Adrenal gland (tissue), 12 donors: ENCODE measurements around the gene KSR2. TPM values are rescaled to one million over a fixed set of nuclear protein-coding genes. Genes with fewer than 3 reads are reported as not detected.

Experiments
- DNase-seq, 7 donors: peaks; one replicate each; pipeline ENCODE4 v3.0.0-alpha.2; 2019 to 2020
- H3K27ac ChIP-seq, 5 donors: fragments of 200-600 bp; sonication (generic) in 4 of 5; 1 replicate in 3 of 5; 2 replicates in 2 of 5; pipeline versions ENCODE4 v1.5.1 to v1.8.0; 2016 to 2020; ENCODE audit warnings: mild to moderate bottlenecking in 1 of 5
- H3K27me3 ChIP-seq: fragments of 200-600 bp; 2 replicates; pipeline ENCODE4 v1.8.0; 2021
- H3K36me3 ChIP-seq, 2 donors: fragments of 200-600 bp; replicated peaks in 1 of 2; 1 replicate in 1 of 2; 2 replicates in 1 of 2; pipeline versions ENCODE4 v1.5.1 to v1.8.0; 2018 to 2022
- H3K4me1 ChIP-seq, 2 donors: fragments of 200-600 bp; replicated peaks in 1 of 2; 1 replicate in 1 of 2; 2 replicates in 1 of 2; pipeline versions ENCODE4 v1.5.1 to v1.8.0; 2018 to 2021
- H3K4me3 ChIP-seq, 4 donors: fragments of 200-600 bp; sonication (generic) in 3 of 4; one replicate each; pipeline ENCODE4 v1.5.1; 2016 to 2018
- H3K9me3 ChIP-seq, 3 donors: fragments of 200-600 bp; sonication (generic) in 1 of 3; replicated peaks in 1 of 3; 1 replicate in 2 of 3; 2 replicates in 1 of 3; pipeline versions ENCODE4 v1.5.1 to v1.8.0; 2016 to 2021
- CTCF ChIP-seq, 6 experiments: fragments of 450-650 bp in 4 of 6; fragments of 200-600 bp in 2 of 6; sonication (generic) in 1 of 6; IDR thresholded peaks; 1 replicate in 5 of 6; 2 replicates in 1 of 6; pipeline versions ENCODE4 v1.5.1 to v1.8.0; 2016 to 2021; ENCODE audit warnings: antibody characterized with exemption in 6 of 6, mild to moderate bottlenecking in 2 of 6, moderate library complexity in 1 of 6
- POLR2A ChIP-seq, 2 donors: fragments of 450-650 bp; IDR thresholded peaks; one replicate each; pipeline ENCODE4 v1.6.1; 2017; ENCODE audit warnings: antibody characterized with exemption in 2 of 2, mild to moderate bottlenecking in 2 of 2, moderate library complexity in 1 of 2
- WGBS, 4 donors: extraction: QIAGEN DNeasy Blood & Tissue Kit in 2 of 4; methylation state at CpG; one replicate each; pipeline versions ENCODE4 v1.1.5 to v1.1.7; 2013 to 2017; 5-methylcytosine and 5-hydroxymethylcytosine counted together
- intact Hi-C, 2 donors: fragments of 100-400 bp; cut with DNase I; formaldehyde crosslinking; loops; one replicate each; pipeline versions ENCODE4 v1.14.1 to v1.15.0; 2022 to 2023
- polyA plus RNA-seq, 3 donors: library from polyadenylated mRNA; stranded (reverse); fragments of 200-250 nt in 2 of 3; fragments of 350-450 nt in 1 of 3; fragmentation: Illumina TruSeq in 1 of 3; extraction: RNeasy Lipid Tissue Mini Kit (QIAGEN cat#74804) in 1 of 3; gene quantifications; one replicate each; pipeline ENCODE4 v1.2.3, GENCODE V29; 2013 to 2014
- total RNA-seq, 9 donors: library from RNA; depleted of rRNA in 4 of 9; stranded (reverse); fragments of >200 nt in 4 of 9; fragments of 120-200 nt in 1 of 9; fragmentation: NEBNext Ultra II Directional in 1 of 9; extraction: Animal tissue kit (Norgen Biotek cat#: 25700) in 1 of 9; gene quantifications; one replicate each; pipeline versions ENCODE4 v1.1.0 to v1.2.4, GENCODE V29; 2013 to 2023
- donor health status: healthy with polysubstance abuse.
- donor health status: Bipolar disorder and iron deficiency.
- donor health status: DM: yes; HTN: yes; CAD: no.
- donor health status: DM: no; HTN: no; CAD: no.
- donor health status: DM: no; HTN: no; CAD: no.
- donor health status: DM: yes; HTN: yes; CAD: no.

The KSR2 gene
- total and polyA plus RNA-seq, 12 donors: 0.03 to 2.7 (median 0.84) TPM; not detected in 3

DNA sequence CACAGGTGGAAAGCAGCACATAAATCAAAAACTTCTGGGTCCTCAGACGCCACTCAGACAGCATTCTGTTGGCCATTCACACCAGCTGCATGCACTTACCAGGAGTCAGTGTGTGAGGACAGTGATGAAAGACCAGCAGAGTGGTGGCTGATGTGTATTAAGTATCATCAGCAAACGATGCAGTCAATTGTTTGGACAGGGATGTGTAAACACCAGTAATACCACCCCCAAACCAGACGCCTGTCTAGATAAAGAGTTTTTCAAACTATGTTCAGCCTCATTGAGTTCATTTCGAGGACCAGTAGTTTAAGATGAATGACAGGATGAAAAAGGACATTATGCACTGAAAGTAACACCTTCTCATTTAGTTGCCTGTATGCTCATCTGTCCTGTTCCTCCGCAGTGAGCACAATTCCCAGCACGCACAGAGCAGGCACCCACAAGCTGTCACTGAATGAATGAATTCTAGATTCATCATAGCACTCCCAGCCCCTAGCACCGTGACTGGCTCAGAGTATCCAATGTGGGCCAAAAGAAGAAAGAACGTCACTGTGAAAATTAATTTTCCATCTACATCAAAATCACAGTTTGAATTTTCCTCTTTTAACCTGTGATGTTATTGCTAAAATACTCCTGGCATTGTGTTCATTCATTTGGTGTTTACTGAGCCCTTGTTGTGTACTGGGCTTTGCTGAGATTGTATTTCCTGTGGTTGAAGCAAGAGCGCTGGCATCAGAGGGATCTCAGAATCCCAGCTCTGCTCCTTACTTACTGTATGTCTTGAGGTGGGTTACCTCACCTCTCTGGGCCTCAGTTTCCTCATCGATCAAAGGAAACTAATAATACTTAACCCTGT is 482.6 kb downstream of the KSR2 start:
- Histone ChIP-seq H3K4me1 (peaks cover 0 to 4% of the 10 kb centered on the region in 2 donors), H3K36me3 (no peaks in the 10 kb centered on the region), H3K27me3 (no peaks in the 10 kb centered on the region), H3K27ac (peak overlapping the region in 1 of 5 donors; percentile 46), H3K9me3 (no peaks in the 10 kb centered on the region), H3K4me3 (no peak overlapping the region)
- no peak for DNase-seq
- intact Hi-C loops: no loop called here
- TF ChIP-seq POLR2A (IDR thresholded peaks at IDR 0.05) (no peak), CTCF (IDR thresholded peaks at IDR 0.05) (no peak)
- WGBS, 4 donors: 76 to 77% (median 77%) methylated on average over 10 of the region's 10 CpGs

DNA sequence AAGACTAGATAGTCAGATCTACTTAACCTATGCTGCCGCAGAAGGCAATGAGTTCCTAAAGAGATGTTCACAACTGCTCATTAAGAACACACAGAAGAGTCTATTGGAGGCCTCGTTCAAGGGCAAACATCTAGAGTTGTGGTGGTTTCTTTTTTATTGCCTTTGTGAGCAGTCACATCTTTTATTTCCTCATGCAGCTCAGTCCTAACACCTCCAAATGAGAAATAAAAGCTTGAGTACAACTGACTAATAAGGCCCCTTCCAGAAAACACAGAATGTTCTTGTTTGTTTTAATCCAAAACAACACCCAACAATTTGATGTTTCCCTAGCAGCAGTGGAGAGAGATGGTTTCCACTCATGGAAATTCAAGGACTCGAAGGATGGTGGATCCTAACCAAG is 483.9 kb downstream of the KSR2 start:
- DNase-seq: no peak
- Histone ChIP-seq H3K4me3 (no peak overlapping the region), H3K27me3 (no peaks in the 10 kb centered on the region), H3K27ac (no peak overlapping the region), H3K9me3 (no peaks in the 10 kb centered on the region), H3K4me1 (peaks cover 0 to 4% of the 10 kb centered on the region in 2 donors), H3K36me3 (no peaks in the 10 kb centered on the region)
- WGBS, 4 donors: 88 to 94% (median 92%) methylated on average over 3 of the region's 3 CpGs
- no peak for TF ChIP-seq POLR2A (IDR thresholded peaks at IDR 0.05)
- no peak for TF ChIP-seq CTCF (IDR thresholded peaks at IDR 0.05)
- intact Hi-C loops: no loop called here

DNA sequence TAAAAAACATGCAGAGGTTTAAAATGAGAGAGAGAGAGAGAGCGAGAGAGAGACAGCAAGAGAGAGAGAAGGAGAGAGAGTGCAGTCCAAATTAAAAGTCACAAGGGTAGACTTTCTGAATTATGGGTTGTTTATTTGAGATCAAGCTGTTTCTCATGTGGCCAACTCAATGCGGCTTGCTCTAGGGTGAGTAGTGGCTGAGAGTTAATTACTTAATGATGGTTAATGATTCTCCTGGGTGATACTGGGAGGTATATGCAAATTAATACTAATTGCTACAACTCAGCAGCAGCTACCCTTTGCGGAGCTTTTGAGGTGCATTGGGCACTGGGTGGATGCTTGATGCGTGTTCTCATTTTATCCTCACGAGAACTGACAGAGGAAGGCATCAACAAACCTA is 485.3 kb downstream of the KSR2 start:
- Histone ChIP-seq H3K4me1 (peaks cover 0 to 4% of the 10 kb centered on the region in 2 donors), H3K36me3 (no peaks in the 10 kb centered on the region), H3K27me3 (no peaks in the 10 kb centered on the region), H3K9me3 (no peaks in the 10 kb centered on the region), H3K4me3 (no peak overlapping the region), H3K27ac (no peak overlapping the region)
- no peak for DNase-seq
- TF ChIP-seq CTCF (IDR thresholded peaks at IDR 0.05) (no peak), POLR2A (IDR thresholded peaks at IDR 0.05) (no peak)
- intact Hi-C loops: no loop called here
- 83 to 88% (median 85%) methylated on average over 5 of the region's 5 CpGs for WGBS, 4 donors

DNA sequence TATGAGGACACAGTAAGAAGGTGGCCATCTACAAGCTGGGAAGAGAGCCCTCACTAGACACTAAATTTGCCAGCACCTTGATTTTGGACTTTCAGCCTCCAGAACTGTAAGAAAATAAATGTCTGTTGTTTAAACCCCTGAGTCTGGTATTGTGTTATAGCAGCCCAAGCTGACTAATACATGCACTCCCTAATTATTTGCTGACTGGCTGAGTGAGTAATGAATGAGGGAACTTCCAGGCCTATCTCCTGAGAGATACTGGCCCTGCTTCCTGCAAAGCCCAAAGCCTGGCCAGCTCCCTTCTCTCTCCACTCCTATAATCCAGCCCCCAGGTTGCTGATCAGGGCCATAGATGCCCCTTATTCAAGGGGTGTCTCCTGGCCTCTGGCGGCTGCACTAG is 487.3 kb downstream of the KSR2 start:
- Histone ChIP-seq H3K27ac (no peak overlapping the region), H3K4me1 (no peaks in the 10 kb centered on the region), H3K9me3 (no peaks in the 10 kb centered on the region), H3K4me3 (no peak overlapping the region), H3K27me3 (no peaks in the 10 kb centered on the region), H3K36me3 (no peaks in the 10 kb centered on the region)
- 57 to 100% (median 87%) methylated on average over 1 of the region's 1 CpG for WGBS, 4 donors
- DNase-seq: no peak
- intact Hi-C loops: no loop called here
- TF ChIP-seq CTCF (IDR thresholded peaks at IDR 0.05): no peak
- TF ChIP-seq POLR2A (IDR thresholded peaks at IDR 0.05): no peak
